Tibial nerve (tissue), 4 donors: ENCODE measurements around the gene TMEM132A. TPM values are rescaled to one million over a fixed set of nuclear protein-coding genes. Genes with fewer than 3 reads are reported as not detected.

ENCODE experiments used
- DNase-seq, 2 donors: peaks; one replicate each; pipeline ENCODE4 v3.0.0-alpha.2; 2019; ENCODE audit warnings: low spot score in 2 of 2
- H3K27ac ChIP-seq, 4 donors: fragments of 200-600 bp; sonication (generic) in 3 of 4; one replicate each; pipeline ENCODE4 v1.5.1; 2017 to 2019; ENCODE audit warnings: mild to moderate bottlenecking in 1 of 4
- H3K27me3 ChIP-seq, 2 donors: fragments of 200-600 bp; sonication (generic) in 1 of 2; one replicate each; pipeline versions ENCODE4 v1.5.1 to v1.6.0; 2017 to 2019
- H3K36me3 ChIP-seq, 3 donors: fragments of 200-600 bp; sonication (generic); one replicate each; pipeline ENCODE4 v1.5.1; 2018 to 2019
- H3K4me1 ChIP-seq, 4 donors: fragments of 200-600 bp; sonication (generic) in 3 of 4; one replicate each; pipeline ENCODE4 v1.5.1; 2017 to 2019
- H3K4me3 ChIP-seq, 4 donors: fragments of 200-600 bp; sonication (generic) in 3 of 4; one replicate each; pipeline ENCODE4 v1.5.1; 2017 to 2019; ENCODE audit warnings: mild to moderate bottlenecking in 1 of 4, moderate library complexity in 1 of 4
- H3K9me3 ChIP-seq, 4 donors: fragments of 200-600 bp; sonication (generic) in 3 of 4; one replicate each; pipeline ENCODE4 v1.5.1; 2017 to 2019
- CTCF ChIP-seq, 5 experiments: fragments of 200-600 bp in 3 of 5; fragments of 450-650 bp in 2 of 5; sonication (generic) in 3 of 5; IDR thresholded peaks; one replicate each; pipeline ENCODE4 v1.5.1; 2016 to 2019; ENCODE audit warnings: antibody characterized with exemption in 5 of 5, mild to moderate bottlenecking in 3 of 5, moderate library complexity in 2 of 5
- EP300 ChIP-seq, 2 donors: sonication (generic); formaldehyde crosslinking; IDR thresholded peaks; one replicate each; pipeline ENCODE4 v1.6.1; 2017; ENCODE audit warnings: antibody characterized with exemption in 2 of 2, mild to moderate bottlenecking in 1 of 2
- POLR2A ChIP-seq, 2 donors: fragments of 450-650 bp; IDR thresholded peaks; one replicate each; pipeline ENCODE4 v1.6.1; 2017; ENCODE audit warnings: antibody characterized with exemption in 2 of 2, mild to moderate bottlenecking in 2 of 2, moderate library complexity in 2 of 2
- WGBS, 2 donors: methylation state at CpG; one replicate each; pipeline ENCODE4 v1.1.5; 2018; 5-methylcytosine and 5-hydroxymethylcytosine counted together
- total RNA-seq, 4 donors: library from RNA; depleted of rRNA; stranded (reverse); fragments of >200 nt; gene quantifications; one replicate each; pipeline ENCODE4 v1.1.0, GENCODE V29; 2016

The TMEM132A gene
- total RNA-seq, 4 donors from 2014 or later, result 15.9 to 41.9 (median 26.6) TPM

GRCh38 chr11:60959431-60959830 is 35.2 kb downstream of the TMEM132A start:
- Histone ChIP-seq H3K9me3 (no peaks in the 10 kb centered on the region), H3K27ac (no peak overlapping the region), H3K27me3 (peaks cover 0 to 3% of the 10 kb centered on the region in 2 donors), H3K36me3 (no peaks in the 10 kb centered on the region), H3K4me1 (peaks cover 0 to 8% (median 0%) of the 10 kb centered on the region in 4 donors), H3K4me3 (no peak overlapping the region)
- DNase-seq, result no peak
- WGBS, 2 donors, result 64% methylated on average over 6 of the region's 6 CpGs
- TF ChIP-seq POLR2A (IDR thresholded peaks at IDR 0.05), result no peak
- TF ChIP-seq CTCF (IDR thresholded peaks at IDR 0.05), result no peak
- TF ChIP-seq EP300 (IDR thresholded peaks at IDR 0.05), result no peak

- TF ChIP-seq POLR2A (IDR thresholded peaks at IDR 0.05) (no peak), EP300 (IDR thresholded peaks at IDR 0.05) (no peak), CTCF (IDR thresholded peaks at IDR 0.05) (no peak)
- no peaks in the 10 kb centered on the region for H3K9me3 ChIP-seq
- no peak for DNase-seq
- peaks cover 0 to 8% (median 0%) of the 10 kb centered on the region in 4 donors for H3K4me1 ChIP-seq
- no peak overlapping the region for H3K4me3 ChIP-seq
- H3K36me3 ChIP-seq, result no peaks in the 10 kb centered on the region
- H3K27me3 ChIP-seq, result peaks cover 0 to 3% of the 10 kb centered on the region in 2 donors
- H3K27ac ChIP-seq, result no peak overlapping the region
- 86 to 88% methylated on average over 7 of the region's 7 CpGs for WGBS, 2 donors
Measured at GRCh38 chr11:60960405-60960804, 36.1 kb downstream of the TMEM132A start.

GRCh38 chr11:60964801-60965200 is 40.5 kb downstream of the TMEM132A start:
- peaks cover 0 to 8% (median 0%) of the 10 kb centered on the region in 4 donors for H3K4me1 ChIP-seq
- no peak for DNase-seq
- peaks cover 0 to 3% of the 10 kb centered on the region in 2 donors for H3K27me3 ChIP-seq
- WGBS, 2 donors, result 83 to 85% methylated on average over 6 of the region's 6 CpGs
- no peak overlapping the region for H3K4me3 ChIP-seq
- TF ChIP-seq EP300 (IDR thresholded peaks at IDR 0.05) (no peak), CTCF (IDR thresholded peaks at IDR 0.05) (no peak), POLR2A (IDR thresholded peaks at IDR 0.05) (no peak)
- H3K36me3 ChIP-seq, result no peaks in the 10 kb centered on the region
- no peak overlapping the region for H3K27ac ChIP-seq
- H3K9me3 ChIP-seq, result no peaks in the 10 kb centered on the region

GRCh38 chr11:60966890-60967289 is 42.6 kb downstream of the TMEM132A start:
- H3K4me1 ChIP-seq, result peaks cover 0 to 8% (median 0%) of the 10 kb centered on the region in 4 donors
- no peak overlapping the region for H3K4me3 ChIP-seq
- no peak for DNase-seq
- no peaks in the 10 kb centered on the region for H3K27me3 ChIP-seq
- no peaks in the 10 kb centered on the region for H3K36me3 ChIP-seq
- TF ChIP-seq EP300 (IDR thresholded peaks at IDR 0.05), result no peak
- no peak for TF ChIP-seq POLR2A (IDR thresholded peaks at IDR 0.05)
- no peak for TF ChIP-seq CTCF (IDR thresholded peaks at IDR 0.05)
- H3K27ac ChIP-seq, result no peak overlapping the region
- WGBS, 2 donors, result 77% methylated on average over 4 of the region's 4 CpGs
- H3K9me3 ChIP-seq, result no peaks in the 10 kb centered on the region

GRCh38 chr11:60968223-60968622 is 44.0 kb downstream of the TMEM132A start:
- no peaks in the 10 kb centered on the region for H3K27me3 ChIP-seq
- peaks cover 0 to 1% (median 0%) of the 10 kb centered on the region in 4 donors for H3K4me1 ChIP-seq
- TF ChIP-seq CTCF (IDR thresholded peaks at IDR 0.05), result no peak
- no peak for TF ChIP-seq POLR2A (IDR thresholded peaks at IDR 0.05)
- no peak for TF ChIP-seq EP300 (IDR thresholded peaks at IDR 0.05)
- H3K4me3 ChIP-seq, result no peak overlapping the region
- H3K9me3 ChIP-seq, result no peaks in the 10 kb centered on the region
- no peaks in the 10 kb centered on the region for H3K36me3 ChIP-seq
- no peak for DNase-seq
- 49 to 95% methylated on average over 1 of the region's 1 CpG for WGBS, 2 donors
- no peak overlapping the region for H3K27ac ChIP-seq
